ENCODE results near the gene UNC80. TPM values are rescaled to one million over a fixed set of nuclear protein-coding genes. Genes with fewer than 3 reads are reported as not detected.

UNC80 gene
- total RNA-seq, 1 donor from 2014 or later = not detected

DNA sequence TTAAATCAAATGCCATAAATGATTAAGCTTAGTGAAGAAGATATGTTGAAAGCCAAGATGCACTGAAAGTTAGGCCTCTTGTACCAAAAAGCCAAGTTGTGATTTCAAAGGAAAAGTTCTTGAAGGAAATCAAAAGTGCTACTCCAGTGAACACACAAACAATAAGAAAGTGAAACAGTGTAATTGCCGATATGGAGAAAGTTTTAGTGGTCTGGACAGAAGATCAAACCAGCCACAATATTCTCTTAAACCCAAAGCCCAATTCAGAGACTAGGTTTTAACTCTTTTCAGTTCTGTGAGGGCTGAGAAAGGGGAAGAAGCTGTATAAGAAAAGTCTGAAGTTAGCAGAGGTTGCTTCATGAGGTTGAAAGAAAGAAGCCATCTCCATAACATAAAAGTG, 129.0 kb downstream of the UNC80 start:
- no peaks in the 10 kb centered on the region for H3K9me3 Mint-ChIP-seq
- H3K36me3 Mint-ChIP-seq (ENCODE audit: low read depth) = no peaks in the 10 kb centered on the region
- no peaks in the 10 kb centered on the region for H3K4me1 Mint-ChIP-seq
- ChIA-PET POLR2A (no interaction called here), CTCF (no interaction called here)
- ATAC-seq (ENCODE audit: low read depth) = no peak
- H3K4me3 Mint-ChIP-seq = no peak overlapping the region
- H3K27me3 Mint-ChIP-seq = no peaks in the 10 kb centered on the region
- DNase-seq = no peak
- H3K27ac Mint-ChIP-seq = no peak overlapping the region
- TF ChIP-seq, protein P1, sequence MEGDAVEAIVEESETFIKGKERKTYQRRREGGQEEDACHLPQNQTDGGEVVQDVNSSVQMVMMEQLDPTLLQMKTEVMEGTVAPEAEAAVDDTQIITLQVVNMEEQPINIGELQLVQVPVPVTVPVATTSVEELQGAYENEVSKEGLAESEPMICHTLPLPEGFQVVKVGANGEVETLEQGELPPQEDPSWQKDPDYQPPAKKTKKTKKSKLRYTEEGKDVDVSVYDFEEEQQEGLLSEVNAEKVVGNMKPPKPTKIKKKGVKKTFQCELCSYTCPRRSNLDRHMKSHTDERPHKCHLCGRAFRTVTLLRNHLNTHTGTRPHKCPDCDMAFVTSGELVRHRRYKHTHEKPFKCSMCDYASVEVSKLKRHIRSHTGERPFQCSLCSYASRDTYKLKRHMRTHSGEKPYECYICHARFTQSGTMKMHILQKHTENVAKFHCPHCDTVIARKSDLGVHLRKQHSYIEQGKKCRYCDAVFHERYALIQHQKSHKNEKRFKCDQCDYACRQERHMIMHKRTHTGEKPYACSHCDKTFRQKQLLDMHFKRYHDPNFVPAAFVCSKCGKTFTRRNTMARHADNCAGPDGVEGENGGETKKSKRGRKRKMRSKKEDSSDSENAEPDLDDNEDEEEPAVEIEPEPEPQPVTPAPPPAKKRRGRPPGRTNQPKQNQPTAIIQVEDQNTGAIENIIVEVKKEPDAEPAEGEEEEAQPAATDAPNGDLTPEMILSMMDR (IDR thresholded peaks at IDR 0.05) = no peak
- intact Hi-C loops (cut with micrococcal nuclease) = no loop called here

DNA sequence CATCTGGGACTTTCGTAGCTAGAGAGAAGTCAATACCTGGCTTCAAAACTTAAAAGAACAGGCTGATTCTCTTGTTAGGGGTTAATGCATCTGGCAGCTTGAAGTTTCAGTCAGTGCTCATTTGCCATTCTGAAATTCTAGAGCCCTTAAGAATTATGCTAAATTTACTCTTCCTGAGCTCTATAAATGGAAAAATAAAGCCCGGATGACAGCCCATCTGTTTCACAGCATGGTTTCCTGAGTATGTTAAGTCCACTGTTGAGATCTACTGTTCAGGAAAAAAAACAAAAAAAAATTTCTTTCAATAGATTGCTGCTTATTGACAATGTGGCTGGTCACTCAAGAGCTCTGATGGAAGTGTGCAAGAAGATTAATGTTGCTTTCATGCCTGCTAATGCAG, 129.5 kb downstream of the UNC80 start:
- DNase-seq (no peak), ATAC-seq (ENCODE audit: low read depth) (no peak)
- ChIA-PET CTCF (no interaction called here), POLR2A (no interaction called here)
- intact Hi-C loops (cut with micrococcal nuclease) = no loop called here
- Mint-ChIP-seq H3K27me3 (peaks cover 1% of the 10 kb centered on the region), H3K4me1 (no peaks in the 10 kb centered on the region), H3K27ac (no peak overlapping the region), H3K36me3 (ENCODE audit: low read depth) (no peaks in the 10 kb centered on the region), H3K4me3 (no peak overlapping the region), H3K9me3 (no peaks in the 10 kb centered on the region)
- TF ChIP-seq, protein P1 (IDR thresholded peaks at IDR 0.05) = no peak

DNA sequence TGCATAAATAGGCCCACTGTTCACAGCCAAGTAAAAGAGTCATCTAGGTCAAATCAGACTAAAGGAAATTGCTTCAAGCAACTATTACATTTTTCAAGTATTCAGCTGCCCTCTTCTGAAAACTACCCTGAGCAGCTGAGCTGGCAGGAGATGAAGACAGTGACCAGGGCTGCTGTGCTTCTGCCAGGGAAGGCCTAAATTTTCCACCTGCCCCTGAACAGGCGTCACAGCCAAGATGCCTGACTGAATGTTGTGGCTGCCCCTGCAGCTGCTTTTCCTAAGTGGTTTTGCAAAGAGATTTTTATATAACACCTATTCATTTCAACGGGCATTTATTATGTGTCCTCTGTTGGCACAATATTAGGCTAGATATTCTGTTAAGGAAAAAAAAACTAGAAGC, 134.1 kb downstream of the UNC80 start:
- ChIA-PET CTCF (no interaction called here), POLR2A (no interaction called here)
- TF ChIP-seq, protein P1 (IDR thresholded peaks at IDR 0.05) = no peak
- H3K4me3 Mint-ChIP-seq = no peak overlapping the region
- DNase-seq (no peak), ATAC-seq (ENCODE audit: low read depth) (no peak)
- no peak overlapping the region for H3K27ac Mint-ChIP-seq
- intact Hi-C loops (cut with micrococcal nuclease) = no loop called here
- H3K4me1 Mint-ChIP-seq = no peaks in the 10 kb centered on the region
- H3K27me3 Mint-ChIP-seq = peaks cover 3% of the 10 kb centered on the region
- H3K9me3 Mint-ChIP-seq = no peaks in the 10 kb centered on the region
- no peaks in the 10 kb centered on the region for H3K36me3 Mint-ChIP-seq (ENCODE audit: low read depth)

DNA sequence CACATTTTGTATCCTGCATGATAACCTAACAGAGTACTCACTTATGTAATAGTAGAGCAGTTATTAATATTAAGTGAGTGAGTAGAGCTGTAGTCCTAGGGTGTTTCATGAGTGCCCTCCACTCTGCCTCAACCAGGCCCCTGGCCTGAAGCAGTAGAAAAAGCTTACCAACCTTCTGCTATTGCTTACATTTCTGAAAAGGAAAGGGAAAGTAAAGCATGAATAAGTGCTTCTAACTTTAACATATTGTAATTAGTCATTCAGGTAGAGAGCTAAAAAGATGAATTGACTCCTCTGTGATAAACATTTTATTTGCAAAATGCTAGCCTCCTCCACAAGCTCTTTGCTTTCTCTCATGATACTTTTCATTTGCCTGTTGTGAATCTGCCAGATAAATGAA, 136.1 kb downstream of the UNC80 start:
- TF ChIP-seq, protein P1 (IDR thresholded peaks at IDR 0.05) = no peak
- ChIA-PET POLR2A (no interaction called here), CTCF (no interaction called here)
- H3K4me1 Mint-ChIP-seq = no peaks in the 10 kb centered on the region
- ATAC-seq (ENCODE audit: low read depth) (no peak), DNase-seq (no peak)
- no peaks in the 10 kb centered on the region for H3K9me3 Mint-ChIP-seq
- no peaks in the 10 kb centered on the region for H3K36me3 Mint-ChIP-seq (ENCODE audit: low read depth)
- H3K27ac Mint-ChIP-seq = no peak overlapping the region
- peaks cover 3% of the 10 kb centered on the region for H3K27me3 Mint-ChIP-seq
- no peak overlapping the region for H3K4me3 Mint-ChIP-seq
- intact Hi-C loops (cut with micrococcal nuclease) = no loop called here

DNA sequence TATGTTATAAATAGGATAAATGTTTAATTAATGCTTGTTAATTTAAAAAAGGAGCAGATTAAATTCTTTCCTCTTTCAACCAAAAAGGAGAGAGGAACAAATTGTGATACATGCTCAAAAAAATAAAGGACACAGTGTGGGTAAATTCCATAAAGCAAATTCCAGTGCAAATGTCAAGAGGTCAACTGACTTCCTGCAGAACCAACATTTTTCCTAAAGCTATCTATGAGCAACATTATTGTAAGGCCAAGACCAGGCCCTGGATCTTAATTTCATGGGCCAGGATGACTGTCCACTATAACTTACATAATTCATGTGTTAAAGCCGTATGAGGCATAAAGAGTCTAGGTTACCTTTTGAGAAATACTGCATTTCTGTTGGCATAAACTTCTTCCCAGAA, 136.9 kb downstream of the UNC80 start:
- no peak for ATAC-seq (ENCODE audit: low read depth)
- no peaks in the 10 kb centered on the region for H3K36me3 Mint-ChIP-seq (ENCODE audit: low read depth)
- H3K9me3 Mint-ChIP-seq = no peaks in the 10 kb centered on the region
- CTCF ChIA-PET = no interaction called here
- peaks cover 3% of the 10 kb centered on the region for H3K27me3 Mint-ChIP-seq
- DNase-seq = no peak
- no peaks in the 10 kb centered on the region for H3K4me1 Mint-ChIP-seq
- no peak overlapping the region for H3K4me3 Mint-ChIP-seq
- POLR2A ChIA-PET = no interaction called here
- no peak overlapping the region for H3K27ac Mint-ChIP-seq
- TF ChIP-seq, protein P1 (IDR thresholded peaks at IDR 0.05) = no peak
- intact Hi-C loops (cut with micrococcal nuclease) = no loop called here

All from activated B cell treated with CpG ODN at 0.5 μM for 24 hours (primary cell).